HCT116 (cell line): ENCODE data around the gene CTAGE8. TPM values are rescaled to one million over a fixed set of nuclear protein-coding genes. Genes with fewer than 3 reads are reported as not detected.

ENCODE experiments used
- ATAC-seq: fragments of 200-7000 bp; cut with Tn5 transposase; 2 replicates; pipeline ENCODE4 v1.9.1; 2020; ENCODE audit warnings: mild to moderate bottlenecking, moderate library complexity
- BruUV-seq: library from RNA; stranded (reverse); fragments of 400-500 nt; replicated peaks from 2 replicates; lab custom pipeline; 2021; lab: Mats Ljungman, UMichigan
- CTCF ChIA-PET: fragments of 300-600 bp; sonication (Branson Sonifier 250); formaldehyde crosslinking; loops from one replicate; lab custom pipeline; 2021; ENCODE audit warnings: antibody characterized with exemption; lab: Charles Lee
- POLR2A ChIA-PET: fragments of 300-600, 350-600 bp; sonication (Branson Sonifier 250); formaldehyde crosslinking; loops from one replicate; lab custom pipeline; 2021; ENCODE audit warnings: antibody characterized with exemption; lab: Charles Lee
- RAD21 ChIA-PET, 2 experiments: fragments of 300-600 bp; sonication (Branson Sonifier 250); formaldehyde crosslinking; loops; one replicate each; lab custom pipeline; 2023; ENCODE audit warnings: low total read pairs in 2 of 2; ENCODE audit not compliant: uncharacterized antibody in 2 of 2, unreplicated experiment in 2 of 2, low non-redundant PET in 1 of 2; lab: Charles Lee
- DNase-seq: peaks from one replicate; pipeline ENCODE4 v3.0.0-alpha.2; 2010; ENCODE audit warnings: low read depth, low spot score
- H2AFZ ChIP-seq: fragments of 200-600 bp; shearing (Covaris generic), sonication (generic); 2 replicates; pipeline ENCODE4 v1.6.1; 2017; ENCODE audit warnings: low read depth, mixed run types, mixed read lengths, antibody characterized with exemption, low read length; ENCODE audit not compliant: poor library complexity, severe bottlenecking
- H3K27ac ChIP-seq: 2 replicates; pipeline ENCODE4 v1.5.1; 2012; ENCODE audit warnings: low read depth, low read length
- H3K27me3 ChIP-seq: fragments of 200-600 bp; sonication (generic); 2 replicates; pipeline ENCODE4 v1.6.1; 2016; ENCODE audit warnings: mixed run types, low read length, mixed read lengths; ENCODE audit not compliant: insufficient read depth
- H3K36me3 ChIP-seq, 2 experiments: fragments of 200-500 bp in 1 of 2; fragments of 200-600 bp in 1 of 2; sonication (Bioruptor generic) in 1 of 2; sonication (generic) in 1 of 2; 2 replicates each; pipeline versions ENCODE4 v1.5.1 to v1.6.1; 2014 to 2016; ENCODE audit warnings: low read length in 2 of 2, inconsistent platforms in 1 of 2, mixed read lengths in 1 of 2, mixed run types in 1 of 2; ENCODE audit not compliant: insufficient read depth in 2 of 2, control insufficient read depth in 1 of 2
- H3K4me1 ChIP-seq, 2 experiments: fragments of 200-600 bp in 1 of 2; sonication (generic) in 1 of 2; 2 replicates each; pipeline versions ENCODE4 v1.5.1 to v1.6.1; 2012 to 2017; ENCODE audit warnings: low read length in 2 of 2, inconsistent platforms in 1 of 2, mild to moderate bottlenecking in 1 of 2, mixed read lengths in 1 of 2, mixed run types in 1 of 2, moderate library complexity in 1 of 2; ENCODE audit not compliant: insufficient read depth in 2 of 2, control insufficient read depth in 1 of 2
- H3K4me2 ChIP-seq: fragments of 200-600 bp; sonication (generic); 2 replicates; pipeline ENCODE4 v1.6.1; 2017; ENCODE audit warnings: mixed run types, low read length, mixed read lengths
- H3K4me3 ChIP-seq, 2 experiments: fragments of 200-600 bp in 1 of 2; sonication (generic) in 1 of 2; replicated peaks in 1 of 2; 2 replicates each; pipeline ENCODE4 v1.5.1; 2011 to 2016; ENCODE audit warnings: low read length in 2 of 2, control low read depth in 1 of 2, low read depth in 1 of 2, mild to moderate bottlenecking in 1 of 2, mixed read lengths in 1 of 2, mixed run types in 1 of 2
- H3K79me2 ChIP-seq: fragments of 200-600 bp; sonication (generic); 2 replicates; pipeline ENCODE4 v1.6.1; 2017; ENCODE audit warnings: mild to moderate bottlenecking, mixed run types, low read length, moderate library complexity, mixed read lengths; ENCODE audit not compliant: insufficient read depth
- H3K9ac ChIP-seq: fragments of 200-600 bp; sonication (generic); 2 replicates; pipeline ENCODE4 v1.6.1; 2016; ENCODE audit warnings: low read length, mixed read lengths
- H3K9me2 ChIP-seq: fragments of 200-600 bp; sonication (generic), shearing (Covaris generic); 2 replicates; pipeline ENCODE4 v1.6.1; 2017; ENCODE audit warnings: mixed run types, mild to moderate bottlenecking, moderate library complexity; ENCODE audit not compliant: insufficient read depth
- H3K9me3 ChIP-seq, 2 experiments: fragments of 200-500 bp in 1 of 2; fragments of 200-600 bp in 1 of 2; sonication (Bioruptor generic) in 1 of 2; sonication (generic) in 1 of 2; 2 replicates each; pipeline ENCODE4 v1.6.1; 2014 to 2017; ENCODE audit warnings: low read length in 2 of 2, mixed read lengths in 2 of 2, inconsistent platforms in 1 of 2, low read depth in 1 of 2, mild to moderate bottlenecking in 1 of 2, mixed run types in 1 of 2, moderate library complexity in 1 of 2; ENCODE audit not compliant: control insufficient read depth in 1 of 2, insufficient read depth in 1 of 2
- H4K20me1 ChIP-seq: fragments of 200-600 bp; sonication (generic), shearing (Covaris generic); 2 replicates; pipeline ENCODE4 v1.6.1; 2017; ENCODE audit warnings: mixed run types, mild to moderate bottlenecking, moderate library complexity; ENCODE audit not compliant: insufficient read depth
- CEBPB ChIP-seq: IDR thresholded peaks from 2 replicates; pipeline ENCODE4 v1.6.1; 2012; ENCODE audit warnings: low read depth
- CTCF ChIP-seq, 3 experiments: fragments of 200-600 bp in 1 of 3; sonication (generic) in 1 of 3; IDR thresholded peaks in 2 of 3; conservative IDR thresholded peaks in 1 of 3; 2 replicates each; pipeline ENCODE4 v1.5.1; 2012 to 2017; ENCODE audit warnings: low read depth in 2 of 3, low read length in 2 of 3, antibody characterized with exemption in 1 of 3, borderline replicate concordance in 1 of 3, control low read depth in 1 of 3, mild to moderate bottlenecking in 1 of 3, mixed read lengths in 1 of 3, mixed run types in 1 of 3, moderate library complexity in 1 of 3; ENCODE audit not compliant: insufficient read depth in 1 of 3
- EGR1 ChIP-seq: IDR thresholded peaks from 2 replicates; pipeline ENCODE4 v1.6.1; 2012; ENCODE audit warnings: low read depth
- ELF1 ChIP-seq: IDR thresholded peaks from 2 replicates; pipeline ENCODE4 v1.6.1; 2012; ENCODE audit warnings: low read depth, borderline replicate concordance
- EZH2 ChIP-seq: fragments of 200-600 bp; sonication (generic); IDR thresholded peaks from 2 replicates; pipeline ENCODE4 v1.6.1; 2017; ENCODE audit warnings: antibody characterized with exemption, mixed run types
- FOSL1 ChIP-seq: IDR thresholded peaks from 2 replicates; pipeline ENCODE4 v1.6.1; 2012; ENCODE audit warnings: low read depth
- JUND ChIP-seq: IDR thresholded peaks from 2 replicates; pipeline ENCODE4 v1.6.1; 2012
- POLR2A ChIP-seq: IDR thresholded peaks from 2 replicates; pipeline ENCODE4 v1.7.0; 2011; ENCODE audit warnings: borderline replicate concordance; ENCODE audit not compliant: insufficient read depth, insufficient read length; ENCODE audit errors: extremely low read depth
- POLR2AphosphoS5 ChIP-seq: IDR thresholded peaks from 2 replicates; pipeline ENCODE4 v1.6.1; 2011; ENCODE audit warnings: mild to moderate bottlenecking, low read depth, low read length, moderate library complexity
- RAD21 ChIP-seq: IDR thresholded peaks from 2 replicates; pipeline ENCODE4 v1.6.1; 2012; ENCODE audit warnings: low read depth, mild to moderate bottlenecking
- REST ChIP-seq: IDR thresholded peaks from 2 replicates; pipeline ENCODE4 v1.6.1; 2012; ENCODE audit warnings: low read depth
- SIN3A ChIP-seq: IDR thresholded peaks from 2 replicates; pipeline ENCODE4 v1.6.1; 2012; ENCODE audit warnings: low read depth
- SRF ChIP-seq: IDR thresholded peaks from 2 replicates; pipeline ENCODE4 v1.6.1; 2012; ENCODE audit warnings: low read depth
- YY1 ChIP-seq: IDR thresholded peaks from 2 replicates; pipeline ENCODE4 v1.6.1; 2011; ENCODE audit warnings: low read length, low read depth, moderate library complexity, mild to moderate bottlenecking; ENCODE audit not compliant: insufficient replicate concordance; ENCODE audit errors: extremely low read depth
- ZFX ChIP-seq: fragments of 450-650 bp; IDR thresholded peaks from 2 replicates; pipeline ENCODE4 v1.6.1; 2017
- ZNF274 ChIP-seq: fragments of 200-500 bp; sonication (Bioruptor generic); IDR thresholded peaks from 2 replicates; pipeline ENCODE4 v1.6.1; 2014; ENCODE audit warnings: mild to moderate bottlenecking, low read depth, low read length, inconsistent platforms
- intact Hi-C: fragments of 100-400 bp; cut with micrococcal nuclease; formaldehyde crosslinking; loops from 2 replicates; pipeline ENCODE4 v1.10.0; 2022
- total RNA-seq: library from RNA; stranded (reverse); gene quantifications from one replicate; pipeline ENCODE4 v1.2.1, GENCODE V29; 2021; ENCODE audit not compliant: unreplicated experiment
- TF ChIP-seq, protein P1 (sequence below): IDR thresholded peaks from 2 replicates; pipeline ENCODE4 v1.6.1; 2012
- TF ChIP-seq, protein P2 (sequence below): IDR thresholded peaks from 2 replicates; pipeline ENCODE4 v1.6.1; 2011; ENCODE audit warnings: mild to moderate bottlenecking, low read length, moderate library complexity; ENCODE audit not compliant: insufficient replicate concordance; ENCODE audit errors: extremely low read depth

CTAGE8 gene
- total RNA-seq, 1 experiment from 2014 or later, result 6.1 TPM

DNA sequence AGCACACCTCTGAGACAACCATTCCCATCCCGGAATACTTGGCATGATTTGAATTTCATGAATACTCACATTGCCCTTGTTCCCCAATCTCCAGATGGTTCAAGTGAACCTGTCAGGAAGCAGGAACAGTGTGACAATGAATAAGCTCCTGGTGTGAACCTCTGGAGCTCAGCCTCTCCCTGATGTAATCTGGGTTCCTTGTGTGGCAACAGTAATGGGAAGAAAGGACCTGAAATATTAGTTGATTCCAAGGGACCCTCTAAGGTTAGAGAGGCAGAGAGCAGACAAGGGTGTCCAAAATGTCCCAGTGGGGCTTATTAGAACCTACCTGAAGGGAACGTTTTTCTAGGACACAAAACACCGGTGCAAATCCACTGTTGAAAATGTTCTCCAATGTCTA is 13.0 kb downstream of the CTAGE8 start (continued):
- TF ChIP-seq EZH2, result no peak
- TF ChIP-seq, all 23 proteins: peak for 9

GRCh38 chr7:144255471-144255897 is 13.6 kb downstream of the CTAGE8 start:
- RAD21 ChIA-PET, result no interaction called here

More at GRCh38 chr7:144255471-144255897, 13.6 kb downstream of the CTAGE8 start:
- H3K36me3 ChIP-seq, result no peaks in the 10 kb centered on the region
- no TSS peak for BruUV-seq
- no peak overlapping the region for H3K27ac ChIP-seq
- H3K9me2 ChIP-seq, result no peaks in the 10 kb centered on the region
- no peak overlapping the region for H3K4me2 ChIP-seq
- intact Hi-C loops, result no loop called here
- no peak overlapping the region for H3K9ac ChIP-seq
- no peak for TF ChIP-seq SIN3A
- no peak for TF ChIP-seq RAD21
- TF ChIP-seq FOSL1, result no peak
- TF ChIP-seq ZNF274, result no peak
- no peak for TF ChIP-seq CEBPB
- TF ChIP-seq REST, result no peak
- no peak for TF ChIP-seq EGR1
- no peak for TF ChIP-seq JUND
- TF ChIP-seq ZFX, result no peak
- no peak for TF ChIP-seq POLR2AphosphoS5
- TF ChIP-seq ELF1, result no peak
- TF ChIP-seq, protein P1, sequence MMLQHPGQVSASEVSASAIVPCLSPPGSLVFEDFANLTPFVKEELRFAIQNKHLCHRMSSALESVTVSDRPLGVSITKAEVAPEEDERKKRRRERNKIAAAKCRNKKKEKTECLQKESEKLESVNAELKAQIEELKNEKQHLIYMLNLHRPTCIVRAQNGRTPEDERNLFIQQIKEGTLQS, result no peak
- TF ChIP-seq POLR2A, result no peak
- no peak for TF ChIP-seq SRF
- no peak for TF ChIP-seq YY1
- TF ChIP-seq CTCF (IDR thresholded peaks at IDR 0.05 in 2 of 3, conservative IDR thresholded peaks at IDR 0.05 in 1 of 3; ENCODE audit: borderline replicate concordance in 1 of 3, insufficient read depth in 1 of 3, low read depth in 2 of 3, low read length in 2 of 3), result no peak
- TF ChIP-seq, protein P2, sequence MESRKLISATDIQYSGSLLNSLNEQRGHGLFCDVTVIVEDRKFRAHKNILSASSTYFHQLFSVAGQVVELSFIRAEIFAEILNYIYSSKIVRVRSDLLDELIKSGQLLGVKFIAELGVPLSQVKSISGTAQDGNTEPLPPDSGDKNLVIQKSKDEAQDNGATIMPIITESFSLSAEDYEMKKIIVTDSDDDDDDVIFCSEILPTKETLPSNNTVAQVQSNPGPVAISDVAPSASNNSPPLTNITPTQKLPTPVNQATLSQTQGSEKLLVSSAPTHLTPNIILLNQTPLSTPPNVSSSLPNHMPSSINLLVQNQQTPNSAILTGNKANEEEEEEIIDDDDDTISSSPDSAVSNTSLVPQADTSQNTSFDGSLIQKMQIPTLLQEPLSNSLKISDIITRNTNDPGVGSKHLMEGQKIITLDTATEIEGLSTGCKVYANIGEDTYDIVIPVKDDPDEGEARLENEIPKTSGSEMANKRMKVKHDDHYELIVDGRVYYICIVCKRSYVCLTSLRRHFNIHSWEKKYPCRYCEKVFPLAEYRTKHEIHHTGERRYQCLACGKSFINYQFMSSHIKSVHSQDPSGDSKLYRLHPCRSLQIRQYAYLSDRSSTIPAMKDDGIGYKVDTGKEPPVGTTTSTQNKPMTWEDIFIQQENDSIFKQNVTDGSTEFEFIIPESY, result no peak
- H3K27me3 ChIP-seq, result no peaks in the 10 kb centered on the region
- no peak for DNase-seq
- H3K4me1 ChIP-seq, result peaks cover 0 to 4% of the 10 kb centered on the region in 2 experiments; a peak in 1 of 4 replicates
- H4K20me1 ChIP-seq, result no peaks in the 10 kb centered on the region
- H3K9me3 ChIP-seq, result no peaks in the 10 kb centered on the region
- no peak overlapping the region for H3K4me3 ChIP-seq
- H2AFZ ChIP-seq, result no peak overlapping the region
- ChIA-PET POLR2A (no interaction called here), CTCF (no interaction called here)
- H3K79me2 ChIP-seq, result no peaks in the 10 kb centered on the region
- ATAC-seq, result no peak
